ENCODE results near the gene RABAC1. TPM values are rescaled to one million over a fixed set of nuclear protein-coding genes. Genes with fewer than 3 reads are reported as not detected.
A peak's percentile ranks its signal among the peaks of the same experiment; 100 is the strongest.
"Not testable (repeated sequence)": the region's sequence is repeated elsewhere in the genome, so short reads cannot be mapped to it uniquely, and the experiment has no call there.

RABAC1 gene
- total RNA-seq, 1 experiment from 2014 or later = 94.0 TPM

- DNase-seq = peak; percentile 79
- peak within 1 kb of the TSS; percentile 20; the same call in 1 of the 2 replicates for H3K14ac ChIP-seq (ENCODE audit: insufficient read depth, low read length)
- H3K23me2 ChIP-seq (ENCODE audit: insufficient read length, low read depth, low read length, poor library complexity, severe bottlenecking) = peaks cover 9% of the 10 kb centered on the region
- H4K91ac ChIP-seq (ENCODE audit: insufficient read length, low read depth, low read length) = no peak within 1 kb of the TSS
- no peak within 1 kb of the TSS for H2BK120ac ChIP-seq (ENCODE audit: low read depth, low read length, poor library complexity, severe bottlenecking)
- TF ChIP-seq CTCF (conservative IDR thresholded peaks at IDR 0.05) = no peak
- no peak within 1 kb of the TSS for H4K5ac ChIP-seq (ENCODE audit: insufficient read length, low read depth, low read length)
- H2AFZ ChIP-seq (ENCODE audit: low read length) = no peak within 1 kb of the TSS
- no peak within 1 kb of the TSS for H3T11ph ChIP-seq (ENCODE audit: low read length)
- Mint-ChIP-seq H3K36me3 (ENCODE audit: insufficient read depth in 1 of 3, low read depth in 3 of 3) (no peaks in the 10 kb centered on the region; a peak in 2 of 7 replicates), H3K27ac (no peak within 1 kb of the TSS; a peak in 2 of 7 replicates), H3K4me1 (peaks cover 17 to 37% of the 10 kb centered on the region in 2 experiments), H3K27me3 (ENCODE audit: low read depth) (peaks cover 63% of the 10 kb centered on the region), H3K4me3 (peak within 1 kb of the TSS; percentile 70 to 92), H3K9me3 (no peaks in the 10 kb centered on the region; a peak in 2 of 5 replicates)
- H3K4me2 ChIP-seq (ENCODE audit: insufficient read depth, insufficient read length, low read length) = peak within 1 kb of the TSS; percentile 64
- H2BK20ac ChIP-seq (ENCODE audit: low read depth, low read length, poor library complexity, severe bottlenecking) = no peak within 1 kb of the TSS
- H3K56ac ChIP-seq (ENCODE audit: insufficient read length, low read depth, low read length) = no peak within 1 kb of the TSS
- H3K79me1 ChIP-seq (ENCODE audit: insufficient read depth, low read depth, low read length, poor library complexity, severe bottlenecking) = no peaks in the 10 kb centered on the region
- no peak within 1 kb of the TSS for H4K8ac ChIP-seq (replicated peaks; ENCODE audit: insufficient read length, low read depth, low read length)
- H4K20me1 ChIP-seq (ENCODE audit: control insufficient read depth, insufficient read depth, insufficient read length) = no peaks in the 10 kb centered on the region
- H3K27me3 ChIP-seq (ENCODE audit: insufficient read depth, low read length) = peaks cover 13% of the 10 kb centered on the region; the same call in 1 of the 2 replicates
- no peaks in the 10 kb centered on the region for H3K4me1 ChIP-seq (ENCODE audit: insufficient read depth, low read length)
- no peak within 1 kb of the TSS for H2BK12ac ChIP-seq (ENCODE audit: insufficient read length, low read depth, low read length)
- H3K23ac ChIP-seq (ENCODE audit: insufficient read length, low read depth, low read length) = no peak within 1 kb of the TSS
- H3K79me2 ChIP-seq (ENCODE audit: insufficient read depth, low read length) = no peaks in the 10 kb centered on the region
- no peak within 1 kb of the TSS for H2BK15ac ChIP-seq (ENCODE audit: low read depth, low read length)
- H3K4ac ChIP-seq (ENCODE audit: low read depth, low read length) = no peak within 1 kb of the TSS
- no peaks in the 10 kb centered on the region for H3K9me3 ChIP-seq (ENCODE audit: control insufficient read depth, low read depth, low read length)
- no CpG with 5 or more reads among the region's 84 CpGs for WGBS (ENCODE audit: extremely low coverage, insufficient read length, low lambda C conversion rate)
- H3K9ac ChIP-seq (ENCODE audit: extremely low read depth, insufficient read length, low read length) = no peak within 1 kb of the TSS
- H3K18ac ChIP-seq (ENCODE audit: insufficient read length, low read depth, low read length) = no peak within 1 kb of the TSS
- H3K27ac ChIP-seq (ENCODE audit: insufficient read length, low read depth, low read length) = no peak within 1 kb of the TSS
- no peak within 1 kb of the TSS for H2BK5ac ChIP-seq (ENCODE audit: insufficient read length, low read length)
- H2AK5ac ChIP-seq (ENCODE audit: insufficient read length, low read length) = no peak within 1 kb of the TSS
These were observed 34.7 kb upstream of the RABAC1 start, which contains the start of gene ATP1A3 for GRCh38 chr19:41993612-41994483. Gene ATP1A3 (minus strand): TSS chr19:41994230. CDS start chr19:41994076, 154 bp downstream.

GRCh38 chr19:41991925-41992569, 32.9 kb upstream of the RABAC1 start:
- H3K23ac ChIP-seq (ENCODE audit: insufficient read length, low read depth, low read length); H3K4me2 ChIP-seq (ENCODE audit: insufficient read depth, insufficient read length, low read length); H2BK5ac ChIP-seq (ENCODE audit: insufficient read length, low read length); H3K4ac ChIP-seq (ENCODE audit: low read depth, low read length); H2AK5ac ChIP-seq (ENCODE audit: insufficient read length, low read length); H4K91ac ChIP-seq (ENCODE audit: insufficient read length, low read depth, low read length); H2BK20ac ChIP-seq (ENCODE audit: low read depth, low read length, poor library complexity, severe bottlenecking); H3K14ac ChIP-seq (ENCODE audit: insufficient read depth, low read length); H2BK12ac ChIP-seq (ENCODE audit: insufficient read length, low read depth, low read length); H3K27ac Mint-ChIP-seq; H3K9ac ChIP-seq (ENCODE audit: extremely low read depth, insufficient read length, low read length); H3K18ac ChIP-seq (ENCODE audit: insufficient read length, low read depth, low read length); H3K56ac ChIP-seq (ENCODE audit: insufficient read length, low read depth, low read length); H4K20me1 ChIP-seq (ENCODE audit: control insufficient read depth, insufficient read depth, insufficient read length); DNase-seq; H3K79me1 ChIP-seq (ENCODE audit: insufficient read depth, low read depth, low read length, poor library complexity, severe bottlenecking); H3T11ph ChIP-seq (ENCODE audit: low read length); H3K9me3 Mint-ChIP-seq; H3K23me2 ChIP-seq (ENCODE audit: insufficient read length, low read depth, low read length, poor library complexity, severe bottlenecking); H3K27ac ChIP-seq (ENCODE audit: insufficient read length, low read depth, low read length); H3K36me3 Mint-ChIP-seq (ENCODE audit: insufficient read depth in 1 of 3, low read depth in 3 of 3); H3K79me2 ChIP-seq (ENCODE audit: insufficient read depth, low read length); H2BK15ac ChIP-seq (ENCODE audit: low read depth, low read length); H4K5ac ChIP-seq (ENCODE audit: insufficient read length, low read depth, low read length); H4K8ac ChIP-seq (replicated peaks; ENCODE audit: insufficient read length, low read depth, low read length); H3K9me3 ChIP-seq (ENCODE audit: control insufficient read depth, low read depth, low read length); H2BK120ac ChIP-seq (ENCODE audit: low read depth, low read length, poor library complexity, severe bottlenecking); H3K4me1 ChIP-seq (ENCODE audit: insufficient read depth, low read length); H2AFZ ChIP-seq (ENCODE audit: low read length): not testable (repeated sequence)
- no CpG with 5 or more reads among the region's 11 CpGs for WGBS (ENCODE audit: extremely low coverage, insufficient read length, low lambda C conversion rate)
- H3K4me3 Mint-ChIP-seq = peak overlapping the region in 1 of 2 experiments; percentile 67; a peak in 3 of 5 replicates
- peaks cover 13% of the 10 kb centered on the region; the same call in 1 of the 2 replicates for H3K27me3 ChIP-seq (ENCODE audit: insufficient read depth, low read length)
- H3K27me3 Mint-ChIP-seq (ENCODE audit: low read depth) = peaks cover 48% of the 10 kb centered on the region
- H3K4me1 Mint-ChIP-seq = peaks cover 9 to 28% of the 10 kb centered on the region in 2 experiments
